Endothelial cell of umbilical vein (primary cell): ENCODE results near the gene MIS18A. TPM values are rescaled to one million over a fixed set of nuclear protein-coding genes. Genes with fewer than 3 reads are reported as not detected.

Source experiments
- BruUV-seq: library from RNA; stranded (reverse); fragments of 400-500 nt; replicated peaks from 2 replicates; lab custom pipeline; 2021; lab: Mats Ljungman, UMichigan
- CTCF ChIA-PET: fragments of 300-600, 350-600 bp; sonication (Branson Sonifier 250); formaldehyde crosslinking; loops from one replicate; lab custom pipeline; 2021; ENCODE audit warnings: antibody characterized with exemption, inconsistent platforms; lab: Charles Lee
- POLR2A ChIA-PET: fragments of 300-600, 350-600 bp; sonication (Branson Sonifier 250); formaldehyde crosslinking; loops from one replicate; lab custom pipeline; 2021; ENCODE audit warnings: antibody characterized with exemption, inconsistent platforms; lab: Charles Lee
- DNase-seq: peaks from one replicate; pipeline ENCODE4 v3.0.0-alpha.2; 2011; ENCODE audit warnings: low read depth, low spot score
- FAIRE-seq: peaks from 2 replicates; lab custom pipeline; 2011; peaks lifted over from hg19 to GRCh38; lab: Jason Lieb, UNC
- H2AFZ ChIP-seq: 2 replicates; pipeline ENCODE4 v1.6.0; 2012; ENCODE audit warnings: low read depth, low read length, control low read depth, inconsistent platforms
- H3K27ac ChIP-seq: 2 replicates; pipeline ENCODE4 v1.5.1; 2011; ENCODE audit warnings: low read depth, mild to moderate bottlenecking, control low read depth, low read length, moderate library complexity; ENCODE audit not compliant: insufficient read depth
- H3K27me3 ChIP-seq, 2 experiments: 2 replicates each; pipeline versions ENCODE4 v1.6.0 to v1.6.1; 2011; ENCODE audit warnings: low read length in 2 of 2, mixed read lengths in 1 of 2; ENCODE audit not compliant: control insufficient read depth in 2 of 2, insufficient read depth in 2 of 2
- H3K36me3 ChIP-seq, 2 experiments: 2 replicates in 1 of 2; 3 replicates in 1 of 2; pipeline ENCODE4 v1.5.1; 2011; ENCODE audit warnings: low read length in 2 of 2, mild to moderate bottlenecking in 1 of 2, moderate library complexity in 1 of 2; ENCODE audit not compliant: control insufficient read depth in 2 of 2, insufficient read depth in 2 of 2; ENCODE audit errors: extremely low read depth in 1 of 2
- H3K4me1 ChIP-seq: 3 replicates; pipeline ENCODE4 v1.5.1; 2011; ENCODE audit warnings: mild to moderate bottlenecking, low read length; ENCODE audit not compliant: control insufficient read depth, insufficient read depth; ENCODE audit errors: extremely low read depth
- H3K4me2 ChIP-seq: 2 replicates; pipeline ENCODE4 v1.6.1; 2011; ENCODE audit warnings: low read length, control low read depth, mixed read lengths; ENCODE audit not compliant: insufficient read depth
- H3K4me3 ChIP-seq, 3 experiments: fragments of 200-600 bp in 1 of 3; sonication (generic), shearing (Covaris generic) in 1 of 3; replicated peaks in 1 of 3; 2 replicates each; pipeline ENCODE4 v1.5.1; 2011 to 2016; ENCODE audit warnings: control low read depth in 3 of 3, low read length in 3 of 3, mild to moderate bottlenecking in 2 of 3, inconsistent platforms in 1 of 3, low read depth in 1 of 3, moderate library complexity in 1 of 3; ENCODE audit not compliant: insufficient read depth in 1 of 3
- H3K79me2 ChIP-seq: 2 replicates; pipeline ENCODE4 v1.6.0; 2012; ENCODE audit warnings: low read length, inconsistent platforms; ENCODE audit not compliant: control insufficient read depth, insufficient read depth
- H3K9ac ChIP-seq: replicated peaks from 2 replicates; pipeline ENCODE3; 2011; ENCODE audit warnings: low read length, control low read depth; ENCODE audit not compliant: insufficient read depth; ENCODE audit errors: extremely low read depth
- H3K9me1 ChIP-seq: replicated peaks from 3 replicates; pipeline ENCODE4 v1.6.0; 2011; ENCODE audit warnings: mild to moderate bottlenecking, low read length; ENCODE audit not compliant: control insufficient read depth, insufficient read depth; ENCODE audit errors: extremely low read depth
- H3K9me3 ChIP-seq: replicated peaks from 2 replicates; pipeline ENCODE4 v1.5.1; 2012; ENCODE audit warnings: low read length, inconsistent platforms; ENCODE audit not compliant: control insufficient read depth, insufficient read depth
- H4K20me1 ChIP-seq: replicated peaks from 2 replicates; pipeline ENCODE3; 2011; ENCODE audit warnings: mild to moderate bottlenecking, low read length; ENCODE audit not compliant: control insufficient read depth, insufficient read depth; ENCODE audit errors: extremely low read depth
- CTCF ChIP-seq, 2 donors: IDR thresholded peaks; 1 replicate in 1 of 2; 2 replicates in 1 of 2; pipeline ENCODE4 v1.5.1; 2011; ENCODE audit warnings: low read length in 2 of 2, mild to moderate bottlenecking in 2 of 2, moderate library complexity in 2 of 2, control low read depth in 1 of 2, inconsistent platforms in 1 of 2, low read depth in 1 of 2; ENCODE audit not compliant: insufficient read depth in 1 of 2; ENCODE audit errors: extremely low read depth in 1 of 2
- GATA2 ChIP-seq: IDR thresholded peaks from 2 replicates; pipeline ENCODE4 v1.7.0; 2011; ENCODE audit warnings: low read depth, mild to moderate bottlenecking, moderate library complexity, mixed read lengths, low read length; ENCODE audit not compliant: insufficient read length, insufficient read depth
- JUN ChIP-seq: IDR thresholded peaks from 2 replicates; pipeline ENCODE4 v1.6.1; 2011; ENCODE audit warnings: borderline replicate concordance, low read depth; ENCODE audit not compliant: insufficient read length, insufficient read depth
- POLR2A ChIP-seq: IDR thresholded peaks from 2 replicates; pipeline ENCODE4 v1.6.1; 2012; ENCODE audit warnings: low read depth, mild to moderate bottlenecking, control low read depth, low read length
- POLR2AphosphoS5 ChIP-seq: IDR thresholded peaks from 2 replicates; pipeline ENCODE4 v1.6.1; 2012; ENCODE audit warnings: low read depth, mild to moderate bottlenecking, control low read depth, low read length, moderate library complexity; ENCODE audit not compliant: insufficient read depth
- dilution Hi-C: fragments of 300-500 bp; cut with MboI; formaldehyde crosslinking; loops from one replicate; pipeline ENCODE4 v1.15.0; 2019; ENCODE audit warnings: low sequenced_read_pairs; ENCODE audit not compliant: extremely low pct_ligation_motif_present
- intact Hi-C: fragments of 100-400 bp; cut with micrococcal nuclease; formaldehyde crosslinking; loops from one replicate; pipeline ENCODE4 v1.10.0; 2022
- polyA plus RNA-seq, 4 experiments: library from polyadenylated mRNA; depleted of rRNA in 3 of 4; stranded (reverse) in 3 of 4; unstranded in 1 of 4; fragments of >200 nt; gene quantifications; 2 replicates each; pipeline versions ENCODE4 v1.2.1 to v1.2.3, GENCODE V29; 2011 to 2012; ENCODE audit warnings: missing spikeins in 1 of 4
- total RNA-seq: library from RNA; stranded (reverse); gene quantifications from 2 replicates; pipeline ENCODE4 v1.2.3, GENCODE V29; 2021

Gene MIS18A
- total and polyA plus RNA-seq, 2 donors (not counting 3 experiments of a cell fraction or from before 2014, with no cell fraction given): 7.9 to 19.7 TPM

- ChIA-PET POLR2A (no interaction called here), CTCF (interaction anchor here (0.9 to 1.5 kb wide), 5 partner anchors 9 to 295 kb away, joined by 3 to 13 read pairs (median 4); no protein-coding TSS in a partner anchor)
- intact Hi-C loops (loop anchor here (5.0 kb wide), 1 partner anchor 296 kb away; no protein-coding TSS in a partner anchor), dilution Hi-C loops (no loop called here)
- H3K9me3 ChIP-seq: no peaks in the 10 kb centered on the region
- peaks cover 0 to 2% of the 10 kb centered on the region in 2 experiments for H3K36me3 ChIP-seq
- H4K20me1 ChIP-seq: no peaks in the 10 kb centered on the region
- no peak overlapping the region for H3K9ac ChIP-seq
- FAIRE-seq: no peak
- H3K4me1 ChIP-seq: no peaks in the 10 kb centered on the region
- H3K4me3 ChIP-seq: no peak overlapping the region
- no peaks in the 10 kb centered on the region for H3K79me2 ChIP-seq
- no peak overlapping the region for H2AFZ ChIP-seq
- no peak overlapping the region for H3K4me2 ChIP-seq
- H3K27ac ChIP-seq: no peak overlapping the region
- no peaks in the 10 kb centered on the region for H3K9me1 ChIP-seq
- peak; percentile 25 for DNase-seq
- H3K27me3 ChIP-seq: no peaks in the 10 kb centered on the region
- TF ChIP-seq POLR2AphosphoS5 (no peak), GATA2 (no peak), CTCF (IDR thresholded peaks at IDR 0.05; ENCODE audit: extremely low read depth in 1 of 2, insufficient read depth in 1 of 2, low read depth in 1 of 2, low read length in 2 of 2) (peak; percentile 37 to 45), POLR2A (no peak), JUN (no peak)
- no TSS peak for BruUV-seq
Measured at GRCh38 chr21:32306021-32306780, 27.4 kb upstream of the MIS18A start.
